Measurements from ENCODE around the gene ATG4C. TPM values are rescaled to one million over a fixed set of nuclear protein-coding genes. Genes with fewer than 3 reads are reported as not detected.
A peak's percentile ranks its signal among the peaks of the same experiment; 100 is the strongest.
"Not testable (repeated sequence)": the region's sequence is repeated elsewhere in the genome, so short reads cannot be mapped to it uniquely, and the experiment has no call there.

ATG4C gene, protein sequence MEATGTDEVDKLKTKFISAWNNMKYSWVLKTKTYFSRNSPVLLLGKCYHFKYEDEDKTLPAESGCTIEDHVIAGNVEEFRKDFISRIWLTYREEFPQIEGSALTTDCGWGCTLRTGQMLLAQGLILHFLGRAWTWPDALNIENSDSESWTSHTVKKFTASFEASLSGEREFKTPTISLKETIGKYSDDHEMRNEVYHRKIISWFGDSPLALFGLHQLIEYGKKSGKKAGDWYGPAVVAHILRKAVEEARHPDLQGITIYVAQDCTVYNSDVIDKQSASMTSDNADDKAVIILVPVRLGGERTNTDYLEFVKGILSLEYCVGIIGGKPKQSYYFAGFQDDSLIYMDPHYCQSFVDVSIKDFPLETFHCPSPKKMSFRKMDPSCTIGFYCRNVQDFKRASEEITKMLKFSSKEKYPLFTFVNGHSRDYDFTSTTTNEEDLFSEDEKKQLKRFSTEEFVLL
- 1 to 10 TPM; 6.5 to 9.4 TPM for total RNA-seq

GRCh38 chr1:62783736-62784508, at the start of gene ATG4C:
Gene ATG4C, plus strand, starts transcription at chr1:62784132. Its CDS starts 19,655 bp downstream, at chr1:62803787.
- no peaks in the 10 kb centered on the region for H3K27me3 ChIP-seq
- DNase-seq (ENCODE audit: low spot score) = peak; percentile 96
- no peaks in the 10 kb centered on the region for H3K36me3 ChIP-seq
- peak within 1 kb of the TSS; percentile 93 to 97 for H3K27ac ChIP-seq
- TF ChIP-seq CTCF (IDR thresholded peaks at IDR 0.05) = no peak
- peak within 1 kb of the TSS; percentile 77 to 86 for H3K4me3 ChIP-seq
- no peaks in the 10 kb centered on the region for H3K9me3 ChIP-seq
- H3K4me1 ChIP-seq = peaks cover 0 to 15% of the 10 kb centered on the region in 2 donors

- Histone ChIP-seq H3K9me3 (no peaks in the 10 kb centered on the region), H3K4me1 (peaks cover 0 to 16% of the 10 kb centered on the region in 2 donors), H3K4me3 (no peak overlapping the region), H3K27ac (no peak overlapping the region), H3K27me3 (no peaks in the 10 kb centered on the region), H3K36me3 (no peaks in the 10 kb centered on the region)
- no peak for DNase-seq (ENCODE audit: low spot score)
- no peak for TF ChIP-seq CTCF (IDR thresholded peaks at IDR 0.05)
These were observed 48.3 kb upstream of the ATG4C start for GRCh38 chr1:62735491-62736171.

GRCh38 chr1:62740701-62741100, 43.2 kb upstream of the ATG4C start:
- not testable (repeated sequence) for H3K36me3 ChIP-seq; H3K27me3 ChIP-seq; H3K4me1 ChIP-seq; DNase-seq (ENCODE audit: low spot score); H3K9me3 ChIP-seq; H3K4me3 ChIP-seq; H3K27ac ChIP-seq

- no peaks in the 10 kb centered on the region for H3K27me3 ChIP-seq
- H3K27ac ChIP-seq = no peak overlapping the region
These were observed 39.0 kb upstream of the ATG4C start for GRCh38 chr1:62744611-62745577.

More at GRCh38 chr1:62744611-62745577, 39.0 kb upstream of the ATG4C start:
- Histone ChIP-seq H3K4me3 (no peak overlapping the region), H3K36me3 (no peaks in the 10 kb centered on the region), H3K4me1 (no peaks in the 10 kb centered on the region), H3K9me3 (no peaks in the 10 kb centered on the region)
- no peak for DNase-seq (ENCODE audit: low spot score)
- no peak for TF ChIP-seq CTCF (IDR thresholded peaks at IDR 0.05)
